ENCODE measurements around the gene HSFX2.
"Not testable (repeated sequence)": the region's sequence is repeated elsewhere in the genome, so short reads cannot be mapped to it uniquely, and the experiment has no call there.

The HSFX2 gene

GRCh38 chrX:149628768-149629167 is 33.7 kb upstream of the HSFX2 start:
- WGBS, 2 experiments (ENCODE audit: insufficient coverage in 2 of 2), result no CpG with 5 or more reads among the region's 2 CpGs
- peaks cover 10% of the 10 kb centered on the region for H3K36me3 ChIP-seq (ENCODE audit: control insufficient read depth, insufficient read depth, low read length)
- no peak overlapping the region for H3K4me3 ChIP-seq (ENCODE audit: extremely low read depth, insufficient read depth, low read length, poor library complexity, severe bottlenecking)
- peaks cover 14% of the 10 kb centered on the region for H3K4me1 ChIP-seq (ENCODE audit: control insufficient read depth, insufficient read depth, low read length, poor library complexity, severe bottlenecking)
- no peak overlapping the region for H3K27ac ChIP-seq (ENCODE audit: low read depth, low read length, severe bottlenecking)
- H3K9me3 ChIP-seq (ENCODE audit: control insufficient read depth, low read length), result no peaks in the 10 kb centered on the region

- no peak overlapping the region for H3K4me3 ChIP-seq (ENCODE audit: extremely low read depth, insufficient read depth, low read length, poor library complexity, severe bottlenecking)
- peaks cover 14% of the 10 kb centered on the region for H3K4me1 ChIP-seq (ENCODE audit: control insufficient read depth, insufficient read depth, low read length, poor library complexity, severe bottlenecking)
- peaks cover 10% of the 10 kb centered on the region for H3K36me3 ChIP-seq (ENCODE audit: control insufficient read depth, insufficient read depth, low read length)
- H3K9me3 ChIP-seq (ENCODE audit: control insufficient read depth, low read length), result no peaks in the 10 kb centered on the region
- H3K27ac ChIP-seq (ENCODE audit: low read depth, low read length, severe bottlenecking), result no peak overlapping the region
- 100% methylated on average over 1 of the region's 3 CpGs; no CpG with 5 or more reads in 1 of the 2 experiments for WGBS, 2 experiments (ENCODE audit: insufficient coverage in 2 of 2)
These were observed 33.2 kb upstream of the HSFX2 start for GRCh38 chrX:149628280-149628679.

- H3K27ac ChIP-seq (ENCODE audit: low read depth, low read length, severe bottlenecking); H3K36me3 ChIP-seq (ENCODE audit: control insufficient read depth, insufficient read depth, low read length); H3K4me3 ChIP-seq (ENCODE audit: extremely low read depth, insufficient read depth, low read length, poor library complexity, severe bottlenecking); H3K9me3 ChIP-seq (ENCODE audit: control insufficient read depth, low read length): not testable (repeated sequence)
- 60% methylated on average over 3 of the region's 8 CpGs; no CpG with 5 or more reads in 1 of the 2 experiments for WGBS, 2 experiments (ENCODE audit: insufficient coverage in 2 of 2)
- H3K4me1 ChIP-seq (ENCODE audit: control insufficient read depth, insufficient read depth, low read length, poor library complexity, severe bottlenecking), result peaks cover 14% of the 10 kb centered on the region
These were observed 31.7 kb upstream of the HSFX2 start for GRCh38 chrX:149626829-149627228.

GRCh38 chrX:149619662-149620061 is 24.5 kb upstream of the HSFX2 start:
- WGBS, 2 experiments (ENCODE audit: insufficient coverage in 2 of 2), result no CpG with 5 or more reads among the region's 1 CpG
- H3K36me3 ChIP-seq (ENCODE audit: control insufficient read depth, insufficient read depth, low read length); H3K27ac ChIP-seq (ENCODE audit: low read depth, low read length, severe bottlenecking); H3K4me1 ChIP-seq (ENCODE audit: control insufficient read depth, insufficient read depth, low read length, poor library complexity, severe bottlenecking); H3K9me3 ChIP-seq (ENCODE audit: control insufficient read depth, low read length); H3K4me3 ChIP-seq (ENCODE audit: extremely low read depth, insufficient read depth, low read length, poor library complexity, severe bottlenecking): not testable (repeated sequence)

- Histone ChIP-seq H3K27ac (ENCODE audit: low read depth, low read length, severe bottlenecking) (no peak overlapping the region), H3K4me1 (ENCODE audit: control insufficient read depth, insufficient read depth, low read length, poor library complexity, severe bottlenecking) (no peaks in the 10 kb centered on the region), H3K4me3 (ENCODE audit: extremely low read depth, insufficient read depth, low read length, poor library complexity, severe bottlenecking) (no peak overlapping the region), H3K36me3 (ENCODE audit: control insufficient read depth, insufficient read depth, low read length) (peaks cover 3% of the 10 kb centered on the region), H3K9me3 (ENCODE audit: control insufficient read depth, low read length) (peaks cover 5% of the 10 kb centered on the region)
- WGBS, 2 experiments (ENCODE audit: insufficient coverage in 2 of 2), result no CpG with 5 or more reads among the region's 3 CpGs
These were observed 23.8 kb upstream of the HSFX2 start for GRCh38 chrX:149618871-149619270.

- WGBS, 2 experiments (ENCODE audit: insufficient coverage in 2 of 2), result no CpG with 5 or more reads among the region's 1 CpG
- H3K4me3 ChIP-seq (ENCODE audit: extremely low read depth, insufficient read depth, low read length, poor library complexity, severe bottlenecking), result no peak overlapping the region
These were observed 16.6 kb upstream of the HSFX2 start for GRCh38 chrX:149611623-149612175.

GRCh38 chrX:149610511-149610910 is 15.4 kb upstream of the HSFX2 start:
- H3K36me3 ChIP-seq (ENCODE audit: control insufficient read depth, insufficient read depth, low read length), result peaks cover 15% of the 10 kb centered on the region
- peaks cover 4% of the 10 kb centered on the region for H3K4me1 ChIP-seq (ENCODE audit: control insufficient read depth, insufficient read depth, low read length, poor library complexity, severe bottlenecking)
- no peak overlapping the region for H3K4me3 ChIP-seq (ENCODE audit: extremely low read depth, insufficient read depth, low read length, poor library complexity, severe bottlenecking)
- no peak overlapping the region for H3K27ac ChIP-seq (ENCODE audit: low read depth, low read length, severe bottlenecking)
- H3K9me3 ChIP-seq (ENCODE audit: control insufficient read depth, low read length), result no peaks in the 10 kb centered on the region
- WGBS, 2 experiments (ENCODE audit: insufficient coverage in 2 of 2), result 100% methylated on average over 1 of the region's 5 CpGs

More at GRCh38 chrX:149611623-149612175, 16.6 kb upstream of the HSFX2 start:
- Histone ChIP-seq H3K27ac (ENCODE audit: low read depth, low read length, severe bottlenecking) (no peak overlapping the region), H3K4me1 (ENCODE audit: control insufficient read depth, insufficient read depth, low read length, poor library complexity, severe bottlenecking) (no peaks in the 10 kb centered on the region), H3K36me3 (ENCODE audit: control insufficient read depth, insufficient read depth, low read length) (peaks cover 12% of the 10 kb centered on the region), H3K9me3 (ENCODE audit: control insufficient read depth, low read length) (no peaks in the 10 kb centered on the region)

GRCh38 chrX:149607699-149608098 is 12.6 kb upstream of the HSFX2 start:
- H3K4me1 ChIP-seq (ENCODE audit: control insufficient read depth, insufficient read depth, low read length, poor library complexity, severe bottlenecking), result peaks cover 4% of the 10 kb centered on the region
- H3K36me3 ChIP-seq (ENCODE audit: control insufficient read depth, insufficient read depth, low read length), result peaks cover 20% of the 10 kb centered on the region
- no peaks in the 10 kb centered on the region for H3K9me3 ChIP-seq (ENCODE audit: control insufficient read depth, low read length)
- no peak overlapping the region for H3K27ac ChIP-seq (ENCODE audit: low read depth, low read length, severe bottlenecking)
- no peak overlapping the region for H3K4me3 ChIP-seq (ENCODE audit: extremely low read depth, insufficient read depth, low read length, poor library complexity, severe bottlenecking)

- H3K4me1 ChIP-seq (ENCODE audit: control insufficient read depth, insufficient read depth, low read length, poor library complexity, severe bottlenecking); H3K4me3 ChIP-seq (ENCODE audit: extremely low read depth, insufficient read depth, low read length, poor library complexity, severe bottlenecking); H3K9me3 ChIP-seq (ENCODE audit: control insufficient read depth, low read length): not testable (repeated sequence)
- peak overlapping the region; percentile 41 for H3K27ac ChIP-seq (ENCODE audit: low read depth, low read length, severe bottlenecking)
- H3K36me3 ChIP-seq (ENCODE audit: control insufficient read depth, insufficient read depth, low read length), result peaks cover 23% of the 10 kb centered on the region
- WGBS, 2 experiments (ENCODE audit: insufficient coverage in 2 of 2), result 97 to 100% methylated on average over 3 of the region's 7 CpGs
These were observed 10.3 kb upstream of the HSFX2 start for GRCh38 chrX:149605248-149605885.

GRCh38 chrX:149598603-149599002 is 3.5 kb upstream of the HSFX2 start:
- not testable (repeated sequence) for H3K4me3 ChIP-seq (ENCODE audit: extremely low read depth, insufficient read depth, low read length, poor library complexity, severe bottlenecking); H3K36me3 ChIP-seq (ENCODE audit: control insufficient read depth, insufficient read depth, low read length); H3K9me3 ChIP-seq (ENCODE audit: control insufficient read depth, low read length); H3K27ac ChIP-seq (ENCODE audit: low read depth, low read length, severe bottlenecking); H3K4me1 ChIP-seq (ENCODE audit: control insufficient read depth, insufficient read depth, low read length, poor library complexity, severe bottlenecking)
- WGBS, 2 experiments (ENCODE audit: insufficient coverage in 2 of 2), result no CpG with 5 or more reads among the region's 11 CpGs

GRCh38 chrX:149595943-149596342 is 829 bp upstream of the HSFX2 start:
- H3K4me3 ChIP-seq (ENCODE audit: extremely low read depth, insufficient read depth, low read length, poor library complexity, severe bottlenecking); H3K27ac ChIP-seq (ENCODE audit: low read depth, low read length, severe bottlenecking); H3K36me3 ChIP-seq (ENCODE audit: control insufficient read depth, insufficient read depth, low read length); H3K9me3 ChIP-seq (ENCODE audit: control insufficient read depth, low read length); H3K4me1 ChIP-seq (ENCODE audit: control insufficient read depth, insufficient read depth, low read length, poor library complexity, severe bottlenecking): not testable (repeated sequence)
- no CpG with 5 or more reads among the region's 7 CpGs for WGBS, 2 experiments (ENCODE audit: insufficient coverage in 2 of 2)

All from mesodermal cell (in vitro differentiated cells).